ENCODE data around the gene HLCS. TPM values are rescaled to one million over a fixed set of nuclear protein-coding genes. Genes with fewer than 3 reads are reported as not detected.

Gene HLCS
- total and polyA plus RNA-seq, 2 of the 4 experiments (the other 2 are of a cell fraction) = 10.6 to 21.0 TPM

- Histone ChIP-seq H3K14ac (replicated peaks; ENCODE audit: low read depth, low read length) (no peak overlapping the region), H3K27ac (ENCODE audit: insufficient read depth, low read length) (no peak overlapping the region), H3K9me1 (ENCODE audit: insufficient read depth, low read length) (0 out of 2 replicates have a peak, but pooled peaks cover 2% of the 10 kb centered on the region), H3K79me1 (ENCODE audit: low read depth in 1 of 2, low read length in 2 of 2) (peaks cover 0 to 3% of the 10 kb centered on the region in 2 experiments; a peak in 2 of 4 replicates), H3K4ac (ENCODE audit: low read depth, low read length) (no peak overlapping the region), H3K27me3 (ENCODE audit: control insufficient read depth, insufficient read depth, low read length) (peaks cover 20% of the 10 kb centered on the region), H2BK120ac (ENCODE audit: low read depth, low read length) (no peak overlapping the region), H2AFZ (replicated peaks; ENCODE audit: low read length, poor library complexity) (no peak overlapping the region), H2BK20ac (ENCODE audit: low read depth, low read length) (no peak overlapping the region), H3K4me1 (ENCODE audit: control insufficient read depth, insufficient read depth, low read length) (no peaks in the 10 kb centered on the region), H4K20me1 (ENCODE audit: insufficient read depth, low read length) (no peaks in the 10 kb centered on the region), H3K56ac (ENCODE audit: extremely low read depth, insufficient read depth, low read length) (no peak overlapping the region), H3K9ac (ENCODE audit: low read depth, low read length) (no peak overlapping the region), H3K18ac (ENCODE audit: low read depth, low read length) (no peak overlapping the region), H4K5ac (ENCODE audit: low read depth, low read length) (no peak overlapping the region), H3K9me3 (ENCODE audit: control insufficient read depth, insufficient read depth, low read length) (no peaks in the 10 kb centered on the region), H4K8ac (ENCODE audit: low read depth in 2 of 2, low read length in 2 of 2) (no peak overlapping the region), H3K36me3 (ENCODE audit: control insufficient read depth, insufficient read depth, low read length) (no peaks in the 10 kb centered on the region), H2BK15ac (ENCODE audit: low read depth, low read length) (no peak overlapping the region), H2AK5ac (ENCODE audit: low read depth, low read length) (no peak overlapping the region), H2AK9ac (replicated peaks; ENCODE audit: low read depth, low read length, poor library complexity) (no peak overlapping the region), H3K23ac (ENCODE audit: low read depth, low read length) (no peak overlapping the region; the same call in 1 of the 2 replicates), H4K91ac (ENCODE audit: insufficient read depth, low read depth, low read length) (no peak overlapping the region), H3K4me3 (ENCODE audit: insufficient read depth, low read depth, low read length) (no peak overlapping the region), H3K4me2 (ENCODE audit: low read depth, low read length) (no peak overlapping the region), H2BK5ac (ENCODE audit: low read depth, low read length, poor library complexity, severe bottlenecking) (no peak overlapping the region)
- no TSS peak for BruUV-seq (replicated peaks)
- WGBS, 2 experiments (ENCODE audit: extremely low coverage in 2 of 2, insufficient read length in 1 of 2) = no CpG with 5 or more reads among the region's 12 CpGs
- no peak for ATAC-seq (ENCODE audit: low read depth)
- in situ Hi-C loops (cut with MboI; ENCODE audit: low sequenced_read_pairs) = no loop called here
- TF ChIP-seq CTCF (conservative IDR thresholded peaks at IDR 0.05; ENCODE audit: low read depth, low read length) (no peak), USF2 (IDR thresholded peaks at IDR 0.05; ENCODE audit: low read depth, low read length) (no peak), CEBPB (IDR thresholded peaks at IDR 0.05; ENCODE audit: low read depth, low read length) (peak; percentile 73), MAZ (IDR thresholded peaks at IDR 0.05; ENCODE audit: borderline replicate concordance, low read depth, low read length) (no peak), MAFK (IDR thresholded peaks at IDR 0.05; ENCODE audit: low read depth, low read length) (no peak)
- dilution Hi-C loops (cut with HindIII; ENCODE audit: low sequenced_read_pairs, unreplicated experiment) = no loop called here
- DNase-seq = no peak
- POLR2A ChIA-PET (ENCODE audit: unreplicated experiment) = no interaction called here
- CTCF ChIA-PET = no interaction called here
- intact Hi-C loops (cut with micrococcal nuclease) = no loop called here
Measured at GRCh38 chr21:36738489-36739126, 227.9 kb downstream of the HLCS start.

Data from IMR-90 (cell line).